Caco-2 (cell line): ENCODE results near the gene TRIP13. TPM values are rescaled to one million over a fixed set of nuclear protein-coding genes. Genes with fewer than 3 reads are reported as not detected.

Experiments
- BruUV-seq: library from RNA; stranded (reverse); fragments of 400-500 nt; replicated peaks from 2 replicates; lab custom pipeline; 2021; lab: Mats Ljungman, UMichigan
- CTCF ChIA-PET: fragments of 300-600 bp; sonication (Branson Sonifier 250); formaldehyde crosslinking; loops from one replicate; lab custom pipeline; 2022; ENCODE audit warnings: antibody characterized with exemption; lab: Charles Lee
- POLR2A ChIA-PET: fragments of 300-600 bp; sonication (Branson Sonifier 250); formaldehyde crosslinking; loops from one replicate; lab custom pipeline; 2022; ENCODE audit warnings: antibody characterized with exemption; lab: Charles Lee
- DNase-seq, 2 experiments: peaks; one replicate each; pipeline versions ENCODE4 v3.0.0 to v3.0.0-alpha.2; 2020 to 2022
- H3K27me3 ChIP-seq: replicated peaks from 2 replicates; pipeline ENCODE4 v1.6.0; 2011; ENCODE audit warnings: low read length; ENCODE audit not compliant: control insufficient read depth, insufficient read depth
- H3K36me3 ChIP-seq: 2 replicates; pipeline ENCODE4 v1.5.1; 2011; ENCODE audit warnings: low read length; ENCODE audit not compliant: control insufficient read depth, insufficient read depth
- H3K4me1 ChIP-seq: fragments of 250-450 bp; sonication (Bioruptor Pico); 2 replicates; pipeline ENCODE4 v1.5.1; 2020; ENCODE audit warnings: mild to moderate bottlenecking
- H3K4me3 ChIP-seq: 2 replicates; pipeline ENCODE4 v1.5.1; 2011; ENCODE audit warnings: low read depth, mild to moderate bottlenecking, control low read depth, low read length
- H3K9me3 ChIP-seq: fragments of 250-450 bp; sonication (Bioruptor Pico); 2 replicates; pipeline ENCODE4 v1.5.1; 2020; ENCODE audit warnings: mild to moderate bottlenecking, moderate library complexity
- H3K27ac Mint-ChIP-seq: one replicate; pipeline ENCODE4 v1.8.0; 2022; ENCODE audit warnings: mixed read lengths; ENCODE audit not compliant: unreplicated experiment
- H3K27me3 Mint-ChIP-seq: one replicate; pipeline ENCODE4 v1.8.0; 2022; ENCODE audit warnings: mixed read lengths; ENCODE audit not compliant: insufficient read depth, unreplicated experiment
- H3K36me3 Mint-ChIP-seq: one replicate; pipeline ENCODE4 v1.8.0; 2022; ENCODE audit warnings: mild to moderate bottlenecking, mixed read lengths; ENCODE audit not compliant: insufficient read depth, unreplicated experiment
- H3K4me1 Mint-ChIP-seq: one replicate; pipeline ENCODE4 v1.8.0; 2022; ENCODE audit warnings: low read depth, mixed read lengths; ENCODE audit not compliant: unreplicated experiment
- H3K4me3 Mint-ChIP-seq: one replicate; pipeline ENCODE4 v1.8.0; 2022; ENCODE audit warnings: mild to moderate bottlenecking, moderate library complexity, mixed read lengths; ENCODE audit not compliant: unreplicated experiment
- H3K9me3 Mint-ChIP-seq: one replicate; pipeline ENCODE4 v1.8.0; 2022; ENCODE audit warnings: mixed read lengths; ENCODE audit not compliant: unreplicated experiment
- CTCF ChIP-seq, 2 experiments: fragments of 200-600 bp in 1 of 2; IDR thresholded peaks; 1 replicate in 1 of 2; 2 replicates in 1 of 2; pipeline versions ENCODE4 v1.5.1 to v1.8.0; 2011 to 2022; ENCODE audit warnings: antibody characterized with exemption in 1 of 2, control low read depth in 1 of 2, inconsistent platforms in 1 of 2, low read depth in 1 of 2, low read length in 1 of 2, mild to moderate bottlenecking in 1 of 2, moderate library complexity in 1 of 2; ENCODE audit not compliant: insufficient read depth in 1 of 2, severe bottlenecking in 1 of 2, unreplicated experiment in 1 of 2
- intact Hi-C: fragments of 100-400 bp; cut with micrococcal nuclease; formaldehyde crosslinking; loops from one replicate; pipeline ENCODE4 v1.10.0; 2022; ENCODE audit not compliant: unreplicated experiment
- total RNA-seq: library from RNA; stranded (reverse); gene quantifications from 2 replicates; pipeline ENCODE4 v1.2.3, GENCODE V29; 2022

TRIP13 gene
- total RNA-seq, 1 experiment from 2014 or later: 42.5 TPM

- Histone ChIP-seq H3K27me3 (no peaks in the 10 kb centered on the region), H3K4me1 (no peaks in the 10 kb centered on the region; the same call in 1 of the 2 replicates), H3K9me3 (no peaks in the 10 kb centered on the region), H3K36me3 (peaks cover 6% of the 10 kb centered on the region), H3K4me3 (no peak overlapping the region)
- no peaks in the 10 kb centered on the region for H3K9me3 Mint-ChIP-seq
- H3K4me3 Mint-ChIP-seq: no peak overlapping the region
- H3K4me1 Mint-ChIP-seq: no peaks in the 10 kb centered on the region
- ChIA-PET CTCF (no interaction called here), POLR2A (no interaction called here)
- no peak overlapping the region for H3K27ac Mint-ChIP-seq
- TF ChIP-seq CTCF (IDR thresholded peaks at IDR 0.05; ENCODE audit: insufficient read depth in 1 of 2, low read depth in 1 of 2, low read length in 1 of 2, severe bottlenecking in 1 of 2, unreplicated experiment in 1 of 2): no peak
- intact Hi-C loops: no loop called here
- no TSS peak for BruUV-seq
- H3K27me3 Mint-ChIP-seq: no peaks in the 10 kb centered on the region
- DNase-seq: no peak
- H3K36me3 Mint-ChIP-seq: peaks cover 99% of the 10 kb centered on the region
These were observed 19.4 kb upstream of the TRIP13 start for GRCh38 chr5:873328-873727.

- DNase-seq: no peak
- Mint-ChIP-seq H3K9me3 (no peaks in the 10 kb centered on the region), H3K27ac (no peak overlapping the region), H3K4me1 (no peaks in the 10 kb centered on the region), H3K36me3 (peaks cover 74% of the 10 kb centered on the region), H3K27me3 (no peaks in the 10 kb centered on the region), H3K4me3 (no peak overlapping the region)
- CTCF ChIA-PET: interaction anchor here (0.6 kb wide), 1 partner anchor 218 kb away, joined by 4 read pairs; no protein-coding TSS in a partner anchor
- Histone ChIP-seq H3K27me3 (no peaks in the 10 kb centered on the region), H3K9me3 (no peaks in the 10 kb centered on the region), H3K4me3 (no peak overlapping the region), H3K36me3 (peaks cover 6% of the 10 kb centered on the region; the same call in 1 of the 2 replicates), H3K4me1 (no peaks in the 10 kb centered on the region)
- no peak for TF ChIP-seq CTCF (IDR thresholded peaks at IDR 0.05; ENCODE audit: insufficient read depth in 1 of 2, low read depth in 1 of 2, low read length in 1 of 2, severe bottlenecking in 1 of 2, unreplicated experiment in 1 of 2)
- intact Hi-C loops: no loop called here
- no TSS peak for BruUV-seq
- POLR2A ChIA-PET: no interaction called here
These were observed 16.8 kb upstream of the TRIP13 start for GRCh38 chr5:875931-876330.

DNA sequence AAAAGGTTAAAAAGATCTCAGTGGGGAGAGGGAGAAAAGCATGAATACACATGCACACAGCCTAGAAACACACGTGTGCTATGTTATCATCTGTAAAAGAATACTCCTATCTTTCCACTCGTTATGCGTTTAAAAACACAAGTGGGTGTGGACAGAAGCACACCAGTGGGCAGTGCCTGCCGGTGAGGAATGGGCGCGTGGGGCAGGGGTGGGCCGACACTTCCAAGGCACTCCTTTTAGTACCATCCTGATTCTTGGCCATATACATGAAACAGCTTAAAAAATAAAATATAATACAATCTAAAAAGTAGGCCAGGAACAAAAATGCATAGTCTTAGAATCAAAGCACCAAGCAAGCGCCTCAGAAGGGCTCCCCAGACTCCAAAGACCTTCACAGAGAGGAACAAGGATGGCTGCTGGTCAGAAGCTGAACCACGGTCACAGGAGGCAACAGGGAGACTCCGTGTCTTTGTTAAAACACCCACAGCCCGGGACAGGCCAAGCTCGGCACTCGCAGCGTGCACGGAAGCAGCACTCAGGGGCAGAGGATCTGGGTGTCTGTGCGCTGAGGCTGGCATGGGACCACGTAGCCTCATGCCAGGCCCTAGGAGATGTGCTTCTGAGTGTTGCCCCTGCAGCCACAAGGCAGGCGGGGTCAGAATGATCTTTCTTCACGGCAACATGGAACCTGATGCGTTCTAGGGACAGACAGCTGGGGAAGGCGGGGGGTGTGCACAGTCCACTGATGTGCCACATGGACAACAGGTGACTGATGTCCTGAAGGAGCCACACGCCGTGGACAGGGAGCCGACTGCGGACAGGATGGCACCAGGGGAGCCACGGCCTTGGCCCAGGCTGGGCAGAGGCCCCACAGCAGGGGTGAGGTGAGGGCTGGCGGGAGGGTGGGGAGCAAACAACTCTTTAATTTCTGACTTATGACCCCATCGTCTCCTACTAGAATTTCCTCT, 16.0 kb upstream of the TRIP13 start:
- H3K27me3 Mint-ChIP-seq: no peaks in the 10 kb centered on the region
- H3K36me3 ChIP-seq: peaks cover 5% of the 10 kb centered on the region; the same call in 1 of the 2 replicates
- peaks cover 70% of the 10 kb centered on the region for H3K36me3 Mint-ChIP-seq
- TF ChIP-seq CTCF (IDR thresholded peaks at IDR 0.05; ENCODE audit: insufficient read depth in 1 of 2, low read depth in 1 of 2, low read length in 1 of 2, severe bottlenecking in 1 of 2, unreplicated experiment in 1 of 2): no peak
- H3K9me3 Mint-ChIP-seq: no peaks in the 10 kb centered on the region
- intact Hi-C loops: no loop called here
- H3K9me3 ChIP-seq: no peaks in the 10 kb centered on the region
- ChIA-PET POLR2A (no interaction called here), CTCF (no interaction called here)
- DNase-seq: no peak
- H3K4me1 ChIP-seq: no peaks in the 10 kb centered on the region
- no peak overlapping the region for H3K4me3 ChIP-seq
- H3K27ac Mint-ChIP-seq: no peak overlapping the region
- H3K4me3 Mint-ChIP-seq: no peak overlapping the region
- no TSS peak for BruUV-seq
- no peaks in the 10 kb centered on the region for H3K27me3 ChIP-seq
- no peaks in the 10 kb centered on the region for H3K4me1 Mint-ChIP-seq
